ENCODE results near the gene RAB5B. TPM values are rescaled to one million over a fixed set of nuclear protein-coding genes. Genes with fewer than 3 reads are reported as not detected.

Gene RAB5B
- total and polyA plus RNA-seq, 10 of the 15 experiments (the other 5 are each of a cell fraction or from before 2014, with no cell fraction given): 7.5 to 149 (median 37.8) TPM

GRCh38 chr12:55983232-55983842, 9.5 kb downstream of the RAB5B start:
- H3K9ac ChIP-seq (ENCODE audit: control insufficient read depth, insufficient read depth, low read length): no peak overlapping the region
- no peaks in the 10 kb centered on the region for H3K27me3 ChIP-seq (replicated peaks in 1 of 2; ENCODE audit: control insufficient read depth in 2 of 2, insufficient read depth in 2 of 2, low read length in 1 of 2)
- peak overlapping the region; percentile 38; the same call in 1 of the 2 replicates for H3K27ac ChIP-seq (ENCODE audit: control insufficient read depth, insufficient read depth)
- SMC1A ChIA-PET (ENCODE audit: uncharacterized antibody, unreplicated experiment): interaction anchor here (0.7 to 3.0 kb wide), 14 partner anchors 9 to 254 kb away, joined by 3 to 37 read pairs (median 5); partner anchors contain the start of genes RAB5B and SUOX
- CTCF ChIA-PET: interaction anchor here (0.6 to 4.2 kb wide), 12 partner anchors 8 to 1206 kb away, joined by 3 to 45 read pairs (median 6); partner anchors contain the start of genes RAB5B and SUOX
- 99% methylated on average over 3 of the region's 4 CpGs for WGBS (ENCODE audit: insufficient coverage, insufficient replicate concordance, low lambda C conversion rate, missing lambda C conversion rate)
- TF ChIP-seq ZNF384 (IDR thresholded peaks at IDR 0.05; ENCODE audit: borderline replicate concordance, low read depth, low read length) (peak; percentile 47; the same call in 1 of the 2 replicates), TAF1 (IDR thresholded peaks at IDR 0.05; ENCODE audit: borderline replicate concordance, low read depth, low read length) (no peak)
- no peak overlapping the region for H2AFZ ChIP-seq (ENCODE audit: control insufficient read depth, low read depth, low read length)
- no peaks in the 10 kb centered on the region for H3K9me3 ChIP-seq (replicated peaks; ENCODE audit: control insufficient read depth, insufficient read depth, low read length)
- H3K4me3 ChIP-seq: no peak overlapping the region
- intact Hi-C loops (cut with micrococcal nuclease; ENCODE audit: unreplicated experiment) (no loop called here), in situ Hi-C loops (cut with MboI) (no loop called here)
- H3K36me3 ChIP-seq (ENCODE audit: control insufficient read depth in 2 of 2, insufficient read depth in 2 of 2, low read length in 1 of 2): peaks cover 0 to 14% of the 10 kb centered on the region in 2 experiments; a peak in 3 of 4 replicates
- no peaks in the 10 kb centered on the region for H4K20me1 ChIP-seq (ENCODE audit: control insufficient read depth, insufficient read depth)
- BruUV-seq (replicated peaks): no TSS peak
- DNase-seq (ENCODE audit: low read depth, low spot score) (no peak), ATAC-seq (peak; percentile 57), FAIRE-seq (no peak)
- RAD21 ChIA-PET (ENCODE audit: unreplicated experiment): interaction anchor here (0.6 to 6.4 kb wide), 9 partner anchors 9 to 245 kb away, joined by 3 to 56 read pairs (median 6); partner anchors contain the start of genes RAB5B and SUOX
- peaks cover 2% of the 10 kb centered on the region for H3K79me2 ChIP-seq (ENCODE audit: control insufficient read depth, insufficient read depth, low read length)
- no peak overlapping the region for H3K4me2 ChIP-seq (ENCODE audit: control insufficient read depth, insufficient read depth)
- H3K4me1 ChIP-seq (ENCODE audit: control insufficient read depth, insufficient read depth, low read length): peaks cover 16% of the 10 kb centered on the region
- POLR2A ChIA-PET: interaction anchor here (0.6 to 5.6 kb wide), 11 partner anchors 9 to 645 kb away, joined by 3 to 85 read pairs (median 5); partner anchors contain the start of genes DGKA, PYM1, RAB5B and SUOX

- H3K9me3 ChIP-seq (replicated peaks; ENCODE audit: control insufficient read depth, insufficient read depth, low read length): no peaks in the 10 kb centered on the region
- no peak overlapping the region for H2AFZ ChIP-seq (ENCODE audit: control insufficient read depth, low read depth, low read length)
- in situ Hi-C loops (cut with MboI): no loop called here
- no peaks in the 10 kb centered on the region for H4K20me1 ChIP-seq (ENCODE audit: control insufficient read depth, insufficient read depth)
- ATAC-seq (no peak), DNase-seq (ENCODE audit: low read depth, low spot score) (no peak), FAIRE-seq (no peak)
- peaks cover 2% of the 10 kb centered on the region for H3K79me2 ChIP-seq (ENCODE audit: control insufficient read depth, insufficient read depth, low read length)
- no peak overlapping the region for H3K4me2 ChIP-seq (ENCODE audit: control insufficient read depth, insufficient read depth)
- H3K9ac ChIP-seq (ENCODE audit: control insufficient read depth, insufficient read depth, low read length): no peak overlapping the region
- intact Hi-C loops (cut with micrococcal nuclease; ENCODE audit: unreplicated experiment): no loop called here
- H3K27ac ChIP-seq (ENCODE audit: control insufficient read depth, insufficient read depth): no peak overlapping the region
- H3K4me1 ChIP-seq (ENCODE audit: control insufficient read depth, insufficient read depth, low read length): peaks cover 16% of the 10 kb centered on the region
- ChIA-PET CTCF (interaction anchor here (0.6 to 4.2 kb wide), 12 partner anchors 8 to 246 kb away, joined by 3 to 28 read pairs (median 4); partner anchors contain the start of genes DGKA, RAB5B and SUOX), RAD21 (ENCODE audit: unreplicated experiment) (interaction anchor here (0.6 to 6.4 kb wide), 5 partner anchors 11 to 55 kb away, joined by 3 to 56 read pairs (median 5); partner anchors contain the start of genes RAB5B and SUOX), SMC1A (ENCODE audit: uncharacterized antibody, unreplicated experiment) (interaction anchor here (0.9 to 3.5 kb wide), 9 partner anchors 9 to 246 kb away, joined by 3 to 24 read pairs (median 4); partner anchors contain the start of genes PA2G4, RAB5B and SUOX), POLR2A (interaction anchor here (0.7 to 5.6 kb wide), 3 partner anchors 11 to 120 kb away, joined by 3 to 85 read pairs (median 6); partner anchors contain the start of genes PA2G4, RAB5B and SUOX)
- TF ChIP-seq ZBED1 (IDR thresholded peaks at IDR 0.05; ENCODE audit: borderline replicate concordance) (no peak), CTCF (IDR thresholded peaks at IDR 0.05 in 2 of 3, conservative IDR thresholded peaks at IDR 0.05 in 1 of 3; ENCODE audit: control insufficient read depth in 2 of 3, extremely low read depth in 1 of 3, insufficient read depth in 1 of 3, low read depth in 3 of 3, low read length in 3 of 3) (no peak), PRDM15 (CRISPR knock-in tag; IDR thresholded peaks at IDR 0.05) (no peak), SUPT20H (IDR thresholded peaks at IDR 0.05; ENCODE audit: borderline replicate concordance, control insufficient read depth, low read depth, low read length) (no peak)
- 91% methylated on average over 2 of the region's 2 CpGs for WGBS (ENCODE audit: insufficient coverage, insufficient replicate concordance, low lambda C conversion rate, missing lambda C conversion rate)
- H3K27me3 ChIP-seq (replicated peaks in 1 of 2; ENCODE audit: control insufficient read depth in 2 of 2, insufficient read depth in 2 of 2, low read length in 1 of 2): no peaks in the 10 kb centered on the region
- H3K36me3 ChIP-seq (ENCODE audit: control insufficient read depth in 2 of 2, insufficient read depth in 2 of 2, low read length in 1 of 2): peaks cover 3 to 16% of the 10 kb centered on the region in 2 experiments; a peak in 3 of 4 replicates
- no TSS peak for BruUV-seq (replicated peaks)
- H3K4me3 ChIP-seq: no peak overlapping the region
Measured at GRCh38 chr12:55984861-55985260, 11.0 kb downstream of the RAB5B start.
